Memory B cell (primary cell): ENCODE measurements around the gene FER1L5.

ENCODE experiments used
- ATAC-seq: fragments of 150-1000 bp; cut with Tn5 transposase; 2 replicates; pipeline ENCODE4 v1.10.0; 2021; ENCODE audit warnings: low read depth, mild to moderate bottlenecking, moderate library complexity
- DNase-seq, 2 donors: peaks; one replicate each; pipeline ENCODE4 v3.0.0; 2022; ENCODE audit warnings: low spot score in 2 of 2
- H3K27ac Mint-ChIP-seq: one replicate; pipeline ENCODE4 v1.8.0; 2022; ENCODE audit warnings: mild to moderate bottlenecking, moderate library complexity, mixed read lengths
- H3K27me3 Mint-ChIP-seq: one replicate; pipeline ENCODE4 v1.8.0; 2022; ENCODE audit warnings: mixed read lengths
- H3K36me3 Mint-ChIP-seq: one replicate; pipeline ENCODE4 v1.8.0; 2022; ENCODE audit warnings: mild to moderate bottlenecking, mixed read lengths
- H3K4me1 Mint-ChIP-seq: one replicate; pipeline ENCODE4 v1.8.0; 2022; ENCODE audit warnings: mixed read lengths
- H3K4me3 Mint-ChIP-seq: one replicate; pipeline ENCODE4 v1.8.0; 2022; ENCODE audit warnings: mild to moderate bottlenecking, moderate library complexity, mixed read lengths
- H3K9me3 Mint-ChIP-seq: one replicate; pipeline ENCODE4 v1.8.0; 2022; ENCODE audit warnings: mixed read lengths

FER1L5 gene

DNA sequence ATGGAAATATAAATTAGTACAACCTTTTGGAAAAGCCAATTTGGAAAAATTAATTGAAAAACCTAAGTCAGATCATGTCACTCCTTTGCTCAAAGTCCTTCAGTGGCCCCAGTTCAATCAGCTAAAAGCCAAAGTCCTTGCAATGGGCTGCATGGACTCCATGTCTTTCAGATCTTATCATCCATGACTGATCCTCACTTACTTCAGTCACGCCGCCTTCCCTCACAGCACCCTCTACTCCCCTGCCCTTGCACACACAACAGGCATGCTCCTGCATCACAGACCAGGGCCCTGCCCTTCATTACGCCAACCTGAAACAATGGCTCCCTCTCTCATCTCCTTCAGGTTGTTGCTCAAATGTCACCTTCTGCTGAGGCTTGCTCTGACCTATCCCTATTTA is 20.0 kb upstream of the FER1L5 start:
- H3K4me3 Mint-ChIP-seq: no peak overlapping the region
- ATAC-seq (no peak), DNase-seq (no peak)
- H3K4me1 Mint-ChIP-seq: peaks cover 8% of the 10 kb centered on the region
- no peaks in the 10 kb centered on the region for H3K27me3 Mint-ChIP-seq
- H3K9me3 Mint-ChIP-seq: no peaks in the 10 kb centered on the region
- H3K36me3 Mint-ChIP-seq: peaks cover 18% of the 10 kb centered on the region
- H3K27ac Mint-ChIP-seq: no peak overlapping the region

DNA sequence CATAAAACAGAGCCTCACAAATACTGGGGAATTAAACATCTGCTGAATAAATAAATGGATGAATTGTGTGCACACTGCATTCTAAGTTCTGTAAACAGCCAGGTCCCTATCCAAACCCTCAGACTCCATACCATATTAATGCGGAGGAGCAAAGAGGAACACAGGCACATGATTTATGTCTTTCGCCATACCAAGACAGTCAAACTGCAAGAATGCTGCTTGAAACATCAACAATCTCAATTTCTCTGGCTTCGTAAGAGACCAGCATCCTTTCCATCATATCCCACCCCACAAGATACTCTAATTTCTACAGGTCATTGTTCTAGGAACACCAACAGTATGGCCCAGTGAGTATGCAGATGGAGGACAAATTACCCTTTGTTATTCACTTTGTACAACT is 19.4 kb upstream of the FER1L5 start:
- no peaks in the 10 kb centered on the region for H3K27me3 Mint-ChIP-seq
- no peaks in the 10 kb centered on the region for H3K9me3 Mint-ChIP-seq
- H3K4me1 Mint-ChIP-seq: peaks cover 8% of the 10 kb centered on the region
- H3K36me3 Mint-ChIP-seq: peaks cover 19% of the 10 kb centered on the region
- H3K27ac Mint-ChIP-seq: no peak overlapping the region
- ATAC-seq (no peak), DNase-seq (no peak)
- no peak overlapping the region for H3K4me3 Mint-ChIP-seq

DNA sequence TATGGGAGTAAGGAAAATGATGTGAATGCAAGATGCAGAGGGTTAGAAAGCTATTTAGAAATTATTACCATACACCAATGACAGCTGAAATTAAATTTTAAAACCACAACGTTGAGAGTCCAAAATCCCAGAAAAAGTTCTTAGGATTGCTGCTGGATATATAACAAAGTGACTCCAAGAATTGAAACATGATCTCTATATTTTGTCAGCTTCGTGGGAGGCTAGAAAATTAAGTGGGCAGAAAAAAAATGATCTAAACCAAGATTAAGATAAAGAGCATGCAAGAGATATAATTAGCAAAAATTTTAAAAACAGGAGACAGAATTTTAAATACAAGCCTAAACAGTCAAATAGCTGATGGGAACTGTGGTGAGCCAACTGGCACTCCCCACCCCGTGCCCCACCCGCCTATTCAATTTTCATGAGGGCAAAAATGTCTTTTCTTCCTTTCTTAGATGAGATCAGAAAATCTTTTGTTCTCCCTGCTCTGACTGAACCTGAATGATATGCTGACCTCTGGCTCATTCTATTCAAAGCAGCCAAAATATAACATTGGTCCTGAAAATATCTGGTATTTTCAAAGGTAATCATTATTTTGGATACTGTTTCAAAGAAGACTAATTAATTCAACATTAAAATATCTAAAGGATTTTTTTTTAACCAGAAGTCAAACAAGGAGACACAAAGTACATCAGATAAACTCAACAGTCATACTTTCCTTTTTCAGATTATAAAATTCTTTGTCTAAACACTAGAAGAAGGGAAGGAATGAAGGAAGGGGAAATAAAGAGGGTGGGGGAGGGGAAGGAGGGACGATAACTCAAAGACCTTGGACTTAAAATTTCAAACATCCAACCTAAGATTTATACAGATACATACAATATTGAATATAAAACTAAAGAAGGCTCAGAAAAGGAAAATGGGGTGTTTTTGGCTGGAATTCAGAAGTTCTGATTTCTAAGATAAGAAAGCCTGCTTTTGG is 16.7 kb upstream of the FER1L5 start:
- Mint-ChIP-seq H3K9me3 (no peaks in the 10 kb centered on the region), H3K27me3 (no peaks in the 10 kb centered on the region), H3K27ac (no peak overlapping the region), H3K4me3 (no peak overlapping the region), H3K4me1 (peaks cover 4% of the 10 kb centered on the region), H3K36me3 (peaks cover 13% of the 10 kb centered on the region)
- no peak for ATAC-seq
- DNase-seq: no peak

DNA sequence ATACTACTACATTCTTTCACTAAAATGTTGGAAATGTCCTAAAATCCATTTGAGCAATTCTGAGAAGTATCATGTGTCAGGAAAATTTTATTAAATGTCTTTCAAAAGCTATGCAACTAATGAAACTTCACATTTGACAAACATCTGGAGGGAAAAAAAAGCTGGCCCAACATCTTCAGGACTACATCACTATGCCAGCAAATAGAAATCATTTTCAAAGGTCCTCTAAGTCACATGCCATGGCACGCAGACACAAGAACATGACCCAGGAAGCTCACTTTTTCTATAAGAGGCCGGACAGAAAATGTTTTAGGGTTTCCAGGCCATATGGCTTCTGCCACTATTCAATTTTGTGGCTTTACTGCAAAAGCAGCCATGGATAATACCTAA is 16.0 kb upstream of the FER1L5 start:
- no peak overlapping the region for H3K4me3 Mint-ChIP-seq
- no peaks in the 10 kb centered on the region for H3K27me3 Mint-ChIP-seq
- DNase-seq: no peak
- no peaks in the 10 kb centered on the region for H3K9me3 Mint-ChIP-seq
- no peak overlapping the region for H3K27ac Mint-ChIP-seq
- ATAC-seq: no peak
- peaks cover 12% of the 10 kb centered on the region for H3K36me3 Mint-ChIP-seq
- peaks cover 4% of the 10 kb centered on the region for H3K4me1 Mint-ChIP-seq

DNA sequence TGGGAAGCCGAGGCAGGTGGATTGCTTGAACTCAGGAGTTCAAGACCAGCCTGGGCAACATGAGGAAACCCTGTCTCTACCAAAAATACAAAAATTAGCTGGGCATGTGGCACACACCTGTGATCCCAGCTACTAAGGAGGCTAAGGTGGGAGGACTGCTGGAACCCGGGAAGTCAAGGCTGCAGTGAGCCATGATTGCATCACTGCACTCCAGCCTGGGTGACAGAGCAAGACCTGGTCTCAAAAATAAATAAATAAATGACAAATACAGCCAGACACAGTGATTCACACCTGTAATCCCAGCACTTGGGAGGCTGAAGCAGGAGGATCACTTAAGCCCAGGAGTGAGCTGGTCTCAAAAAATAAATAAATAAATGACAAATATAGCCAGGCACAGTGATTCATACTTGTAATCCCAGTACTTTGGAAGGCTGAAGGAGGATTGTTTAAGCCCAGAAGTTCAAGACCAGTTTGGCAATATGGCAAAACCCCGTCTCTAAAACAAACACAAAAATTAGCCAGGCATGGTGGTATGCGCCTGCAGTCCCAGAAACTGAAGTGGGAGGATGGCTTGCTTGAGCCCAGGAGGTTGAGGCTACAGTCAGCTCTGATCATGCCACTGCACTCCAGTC is 10.6 kb upstream of the FER1L5 start:
- Mint-ChIP-seq H3K27ac (no peak overlapping the region), H3K36me3 (peaks cover 16% of the 10 kb centered on the region), H3K4me3 (no peak overlapping the region), H3K4me1 (peaks cover 18% of the 10 kb centered on the region), H3K9me3 (no peaks in the 10 kb centered on the region), H3K27me3 (no peaks in the 10 kb centered on the region)
- DNase-seq (no peak), ATAC-seq (no peak)

DNA sequence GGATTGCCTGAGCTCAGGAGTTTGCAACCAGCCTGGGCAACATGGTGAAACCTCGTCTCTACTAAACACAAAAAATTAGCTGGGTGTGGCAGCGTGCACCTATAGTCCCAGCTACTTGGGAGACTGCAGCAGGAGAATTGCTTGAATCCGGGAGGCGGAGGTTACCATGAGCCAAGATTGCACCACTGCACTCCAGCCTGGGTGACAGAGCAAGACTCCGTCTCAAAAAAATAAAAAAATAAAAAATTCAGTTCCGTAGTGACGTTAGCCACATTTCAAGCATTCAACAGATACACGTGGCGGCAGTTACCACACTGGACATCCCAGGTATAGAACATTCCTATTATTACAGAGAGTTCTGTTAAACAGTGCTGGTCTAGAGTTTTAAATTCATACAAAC is 8.9 kb upstream of the FER1L5 start:
- H3K4me3 Mint-ChIP-seq: no peak overlapping the region
- DNase-seq (no peak), ATAC-seq (no peak)
- H3K27me3 Mint-ChIP-seq: no peaks in the 10 kb centered on the region
- peaks cover 12% of the 10 kb centered on the region for H3K36me3 Mint-ChIP-seq
- H3K9me3 Mint-ChIP-seq: no peaks in the 10 kb centered on the region
- peaks cover 20% of the 10 kb centered on the region for H3K4me1 Mint-ChIP-seq
- no peak overlapping the region for H3K27ac Mint-ChIP-seq

DNA sequence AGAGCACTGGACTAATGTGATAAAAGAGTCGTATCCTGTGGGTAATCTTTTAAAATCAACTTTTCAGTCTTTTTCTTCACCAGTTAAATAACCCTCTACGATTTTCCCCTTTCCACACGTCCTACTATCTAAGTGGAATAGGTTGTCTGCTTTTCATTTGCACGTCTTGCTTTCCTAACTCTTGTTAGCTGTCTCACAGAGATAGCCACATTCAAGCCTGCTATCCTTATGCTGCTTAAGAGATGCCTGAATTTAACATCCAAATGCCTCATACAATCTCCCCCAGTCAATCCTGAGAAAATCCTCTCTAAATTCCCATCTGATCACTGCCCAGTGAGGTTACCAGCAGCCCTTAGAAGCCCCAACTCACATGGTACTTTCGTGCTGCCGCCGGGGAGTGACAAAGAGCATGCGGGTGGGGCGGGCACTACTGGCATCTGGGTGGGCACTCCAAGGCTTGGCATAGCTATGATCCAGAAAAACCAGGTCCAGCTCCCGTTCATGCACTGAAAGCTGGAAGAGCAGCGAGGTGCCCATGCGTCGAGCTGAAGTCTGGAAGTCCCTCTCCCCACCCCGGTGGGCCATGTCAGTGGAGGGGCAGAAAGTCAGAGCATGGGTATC is 5.9 kb upstream of the FER1L5 start:
- ATAC-seq (no peak), DNase-seq (no peak)
- Mint-ChIP-seq H3K9me3 (no peaks in the 10 kb centered on the region), H3K36me3 (peaks cover 9% of the 10 kb centered on the region), H3K27ac (peak overlapping the region; percentile 93), H3K27me3 (peaks cover 1% of the 10 kb centered on the region), H3K4me1 (peaks cover 20% of the 10 kb centered on the region), H3K4me3 (peak overlapping the region; percentile 85)

DNA sequence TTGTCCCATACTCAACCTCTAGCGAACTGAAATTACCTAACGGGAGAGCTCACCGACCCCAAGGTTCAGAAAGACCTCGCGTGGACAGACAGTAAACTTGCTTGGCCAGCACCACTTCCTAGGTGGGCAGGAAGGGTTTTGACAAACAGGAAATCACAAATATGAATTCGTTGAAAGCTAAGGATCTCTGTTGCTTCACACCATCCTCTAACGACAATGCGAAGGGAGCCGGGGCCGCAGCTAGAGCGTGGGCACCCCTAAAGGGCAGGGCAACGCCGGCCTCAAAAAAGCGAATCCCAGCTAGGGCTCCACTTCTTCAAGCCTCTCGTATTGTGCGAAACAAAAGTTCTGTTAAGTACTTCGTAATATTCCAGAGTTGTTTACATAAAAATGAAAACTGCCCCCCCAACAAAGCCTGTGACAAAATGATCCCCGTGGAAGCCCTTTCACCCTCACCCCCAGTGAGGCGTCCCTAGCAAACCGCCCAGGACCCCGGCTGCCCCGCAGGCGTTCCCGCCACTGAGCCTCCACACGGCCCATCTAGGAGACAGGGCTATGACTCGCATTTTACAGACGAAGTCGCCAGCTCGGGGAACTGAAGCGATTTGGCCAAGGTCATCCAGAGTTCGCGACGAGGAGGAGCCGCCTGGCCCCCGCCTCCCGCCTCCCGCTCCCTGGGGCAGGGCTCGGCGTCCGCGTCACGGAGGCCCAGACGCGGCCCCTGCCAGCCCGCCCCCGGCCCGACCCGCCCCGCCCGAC is 5.0 kb upstream of the FER1L5 start:
- H3K9me3 Mint-ChIP-seq: no peaks in the 10 kb centered on the region
- H3K36me3 Mint-ChIP-seq: peaks cover 7% of the 10 kb centered on the region
- H3K4me1 Mint-ChIP-seq: peaks cover 20% of the 10 kb centered on the region
- peak overlapping the region; percentile 93 for H3K27ac Mint-ChIP-seq
- peak overlapping the region; percentile 85 for H3K4me3 Mint-ChIP-seq
- H3K27me3 Mint-ChIP-seq: peaks cover 1% of the 10 kb centered on the region
- ATAC-seq (peak; percentile 84), DNase-seq (peak; percentile 74 to 80)

DNA sequence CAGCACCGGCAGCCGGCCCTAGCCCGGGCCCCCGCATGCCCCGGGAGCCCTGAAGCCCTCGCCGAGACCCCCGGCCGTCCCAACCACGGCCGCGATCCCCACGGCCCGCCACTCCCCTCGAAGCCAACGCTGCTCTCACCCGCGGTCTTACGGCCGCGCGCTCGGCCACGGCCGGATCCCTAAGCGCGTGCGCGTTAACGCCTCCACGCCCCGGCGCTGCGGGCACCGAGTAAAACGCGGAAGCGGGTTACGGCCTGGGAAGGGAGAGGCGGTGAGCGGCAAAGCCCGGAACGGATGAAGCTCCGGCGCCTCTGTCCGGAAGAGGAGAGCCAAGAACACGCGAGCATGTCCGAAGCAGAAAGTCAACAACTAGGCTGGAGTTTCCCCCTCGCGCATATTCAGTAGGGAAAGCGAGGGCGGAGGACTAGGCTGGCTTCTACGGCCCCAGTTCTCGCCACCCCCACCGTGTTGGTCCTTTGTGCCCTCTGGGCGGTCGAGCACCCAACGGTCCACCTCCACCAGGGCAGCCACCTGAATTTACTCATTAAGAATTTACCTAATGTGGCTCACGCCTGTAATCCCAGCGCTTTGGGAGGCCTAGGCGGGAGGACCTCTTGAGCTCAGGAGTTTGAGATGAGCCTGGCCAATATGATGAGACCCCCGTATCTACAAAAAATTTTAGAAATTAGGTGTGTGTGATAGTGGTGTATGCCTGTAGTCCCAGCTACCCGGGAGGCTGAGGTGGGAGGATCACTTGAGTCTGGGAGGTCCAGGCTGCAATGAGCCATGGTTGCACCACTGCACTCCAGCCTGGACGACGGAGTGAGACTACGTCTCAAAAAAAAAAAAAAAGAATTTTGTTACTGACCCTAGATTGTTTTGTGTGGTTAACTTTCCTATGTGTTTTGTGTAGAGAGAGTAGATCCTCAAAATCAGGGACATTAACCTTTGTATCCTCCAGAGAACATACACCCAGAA is 4.1 kb upstream of the FER1L5 start, which contains the start of gene KANSL3:
KANSL3 (minus strand) TSS at position 169 of the 978 bp plus-strand sequence. CDS start 1,177 bp downstream, outside the sequence.
- peak within 1 kb of the TSS; percentile 87 for H3K4me3 Mint-ChIP-seq
- peaks cover 1% of the 10 kb centered on the region for H3K27me3 Mint-ChIP-seq
- H3K9me3 Mint-ChIP-seq: no peaks in the 10 kb centered on the region
- peak; percentile 77 for ATAC-seq
- peak; percentile 91 to 97 for DNase-seq
- peak within 1 kb of the TSS; percentile 93 for H3K27ac Mint-ChIP-seq
- peaks cover 5% of the 10 kb centered on the region for H3K36me3 Mint-ChIP-seq
- H3K4me1 Mint-ChIP-seq: peaks cover 20% of the 10 kb centered on the region

DNA sequence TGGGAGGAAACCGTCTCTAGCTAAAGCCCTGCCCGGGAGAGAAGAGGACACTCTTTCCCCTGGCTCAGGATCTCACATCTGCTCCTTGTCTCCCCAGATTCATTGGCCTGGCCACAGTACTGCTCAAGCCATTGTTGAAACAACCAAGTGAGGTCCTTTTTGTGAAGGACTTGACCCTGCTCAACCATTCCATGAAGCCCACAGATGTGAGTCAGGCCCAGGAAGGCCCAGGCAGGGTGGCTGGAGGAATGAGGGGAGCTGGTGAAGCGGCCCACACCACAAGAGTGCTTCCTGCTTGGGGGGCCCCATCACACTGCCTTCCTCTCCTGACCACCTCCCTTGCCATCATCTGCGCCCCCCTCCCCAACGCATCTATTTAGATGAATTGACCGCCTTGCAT is 5.1 kb downstream of the FER1L5 start:
- no peak for DNase-seq
- no peak overlapping the region for H3K4me3 Mint-ChIP-seq
- peaks cover 6% of the 10 kb centered on the region for H3K27me3 Mint-ChIP-seq
- H3K4me1 Mint-ChIP-seq: no peaks in the 10 kb centered on the region
- H3K36me3 Mint-ChIP-seq: peaks cover 2% of the 10 kb centered on the region
- H3K27ac Mint-ChIP-seq: no peak overlapping the region
- no peaks in the 10 kb centered on the region for H3K9me3 Mint-ChIP-seq
- no peak for ATAC-seq

DNA sequence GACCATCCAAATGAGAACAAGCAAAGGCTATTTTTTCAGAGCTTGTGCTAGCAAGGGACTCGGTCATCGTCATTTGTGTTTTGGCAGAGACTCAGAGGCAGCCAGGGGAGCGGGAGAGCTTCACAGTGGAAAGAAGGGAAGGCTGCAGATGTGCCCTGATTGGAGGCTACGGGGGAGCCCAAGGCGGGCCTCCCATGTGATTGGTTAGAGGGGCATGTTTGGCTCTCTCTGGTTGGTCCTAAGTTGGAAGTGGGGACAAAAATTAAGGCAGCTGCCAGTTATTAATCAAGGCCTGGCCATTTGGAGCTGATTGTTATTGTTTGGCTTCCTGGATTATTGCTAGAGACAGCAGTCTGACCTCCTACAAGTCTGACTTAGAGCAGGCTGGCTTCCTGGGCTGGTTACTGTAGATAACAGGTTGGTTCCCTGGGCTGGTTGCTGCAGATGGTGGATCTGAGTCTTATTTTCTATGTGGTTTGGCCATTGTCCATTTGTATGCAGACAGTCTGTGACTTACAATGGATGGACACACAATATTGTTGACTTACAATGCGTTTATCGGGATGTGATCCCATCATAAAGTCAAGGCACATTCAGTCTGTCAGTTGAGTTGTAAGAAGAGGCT is 5.9 kb downstream of the FER1L5 start:
- no peak for ATAC-seq
- Mint-ChIP-seq H3K27me3 (peaks cover 6% of the 10 kb centered on the region), H3K36me3 (peaks cover 2% of the 10 kb centered on the region), H3K9me3 (no peaks in the 10 kb centered on the region), H3K4me1 (no peaks in the 10 kb centered on the region), H3K4me3 (no peak overlapping the region), H3K27ac (no peak overlapping the region)
- no peak for DNase-seq

DNA sequence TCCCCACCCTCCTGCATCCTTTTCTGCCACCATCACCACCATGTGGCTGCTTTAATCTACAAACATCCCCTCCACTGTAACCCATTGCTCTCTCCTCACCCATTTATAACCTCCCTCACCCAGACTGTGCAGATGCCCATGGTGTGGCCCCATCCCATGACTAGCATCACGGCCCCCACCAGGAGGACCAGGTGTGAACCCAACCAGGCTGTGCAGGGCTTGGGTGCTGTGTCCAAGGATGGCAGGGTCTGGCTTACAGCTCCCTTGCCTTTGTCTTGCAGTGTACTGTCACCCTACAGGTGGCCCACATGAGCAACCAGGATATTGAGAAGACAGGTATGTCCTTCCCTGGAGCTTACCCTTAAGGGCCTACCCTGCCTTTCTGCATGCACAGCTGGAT is 6.8 kb downstream of the FER1L5 start:
- H3K4me3 Mint-ChIP-seq: no peak overlapping the region
- H3K27me3 Mint-ChIP-seq: peaks cover 6% of the 10 kb centered on the region
- no peaks in the 10 kb centered on the region for H3K9me3 Mint-ChIP-seq
- peaks cover 2% of the 10 kb centered on the region for H3K36me3 Mint-ChIP-seq
- DNase-seq: no peak
- no peak overlapping the region for H3K27ac Mint-ChIP-seq
- ATAC-seq: no peak
- no peaks in the 10 kb centered on the region for H3K4me1 Mint-ChIP-seq
